ENCODE results near the gene TOMM20.

Gene TOMM20

GRCh38 chr1:235145639-235146038, 17.0 kb upstream of the TOMM20 start:
- no peaks in the 10 kb centered on the region for H3K4me1 ChIP-seq (ENCODE audit: control insufficient read depth in 1 of 2, insufficient read depth in 1 of 2, low read depth in 1 of 2, low read length in 1 of 2)
- no peak for TF ChIP-seq CTCF (IDR thresholded peaks at IDR 0.05)
- H3K9me3 ChIP-seq = no peaks in the 10 kb centered on the region
- H3K27me3 ChIP-seq = no peaks in the 10 kb centered on the region
- H3K27ac ChIP-seq = no peak overlapping the region
- H3K36me3 ChIP-seq = peaks cover 90% of the 10 kb centered on the region
- H3K4me3 ChIP-seq (ENCODE audit: low read depth in 1 of 2, low read length in 1 of 2) = no peak overlapping the region

GRCh38 chr1:235142991-235143390, 14.4 kb upstream of the TOMM20 start:
- Histone ChIP-seq H3K36me3 (peaks cover 94% of the 10 kb centered on the region), H3K4me3 (ENCODE audit: low read depth in 1 of 2, low read length in 1 of 2) (no peak overlapping the region), H3K9me3 (no peaks in the 10 kb centered on the region), H3K4me1 (ENCODE audit: control insufficient read depth in 1 of 2, insufficient read depth in 1 of 2, low read depth in 1 of 2, low read length in 1 of 2) (no peaks in the 10 kb centered on the region), H3K27ac (no peak overlapping the region), H3K27me3 (no peaks in the 10 kb centered on the region)
- TF ChIP-seq CTCF (IDR thresholded peaks at IDR 0.05) = no peak

GRCh38 chr1:235139315-235139714, 10.7 kb upstream of the TOMM20 start:
- Histone ChIP-seq H3K4me3 (ENCODE audit: low read depth in 1 of 2, low read length in 1 of 2) (no peak overlapping the region), H3K36me3 (peaks cover 96% of the 10 kb centered on the region), H3K9me3 (no peaks in the 10 kb centered on the region), H3K4me1 (ENCODE audit: control insufficient read depth in 1 of 2, insufficient read depth in 1 of 2, low read depth in 1 of 2, low read length in 1 of 2) (no peaks in the 10 kb centered on the region), H3K27ac (no peak overlapping the region), H3K27me3 (no peaks in the 10 kb centered on the region)
- TF ChIP-seq CTCF (IDR thresholded peaks at IDR 0.05) = no peak

GRCh38 chr1:235138821-235139220, 10.2 kb upstream of the TOMM20 start:
- Histone ChIP-seq H3K36me3 (peaks cover 97% of the 10 kb centered on the region), H3K4me1 (ENCODE audit: control insufficient read depth in 1 of 2, insufficient read depth in 1 of 2, low read depth in 1 of 2, low read length in 1 of 2) (no peaks in the 10 kb centered on the region), H3K4me3 (ENCODE audit: low read depth in 1 of 2, low read length in 1 of 2) (no peak overlapping the region), H3K9me3 (no peaks in the 10 kb centered on the region), H3K27ac (no peak overlapping the region), H3K27me3 (no peaks in the 10 kb centered on the region)
- no peak for TF ChIP-seq CTCF (IDR thresholded peaks at IDR 0.05)

- no peaks in the 10 kb centered on the region for H3K4me1 ChIP-seq (ENCODE audit: control insufficient read depth in 1 of 2, insufficient read depth in 1 of 2, low read depth in 1 of 2, low read length in 1 of 2)
- H3K27ac ChIP-seq = no peak overlapping the region
- no peak overlapping the region for H3K4me3 ChIP-seq (ENCODE audit: low read depth in 1 of 2, low read length in 1 of 2)
- peaks cover 83% of the 10 kb centered on the region for H3K36me3 ChIP-seq
- H3K27me3 ChIP-seq = no peaks in the 10 kb centered on the region
- no peak for TF ChIP-seq CTCF (IDR thresholded peaks at IDR 0.05)
- no peaks in the 10 kb centered on the region for H3K9me3 ChIP-seq
These were observed 7.5 kb upstream of the TOMM20 start for GRCh38 chr1:235136111-235136510.

- H3K36me3 ChIP-seq = peaks cover 64% of the 10 kb centered on the region
- no peaks in the 10 kb centered on the region for H3K9me3 ChIP-seq
- H3K4me1 ChIP-seq (ENCODE audit: control insufficient read depth in 1 of 2, insufficient read depth in 1 of 2, low read depth in 1 of 2, low read length in 1 of 2) = peaks cover under 1 to 2% of the 10 kb centered on the region in 2 experiments
- no peak for TF ChIP-seq CTCF (IDR thresholded peaks at IDR 0.05)
- H3K27ac ChIP-seq = no peak overlapping the region
- H3K4me3 ChIP-seq (ENCODE audit: low read depth in 1 of 2, low read length in 1 of 2) = no peak overlapping the region
- H3K27me3 ChIP-seq = no peaks in the 10 kb centered on the region
These were observed 5.5 kb upstream of the TOMM20 start for GRCh38 chr1:235134171-235134570.
